Adrenal gland (tissue), 12 donors: ENCODE results near the gene BRSK2. TPM values are rescaled to one million over a fixed set of nuclear protein-coding genes. Genes with fewer than 3 reads are reported as not detected.

ENCODE experiments used
- DNase-seq, 7 donors: peaks; one replicate each; pipeline ENCODE4 v3.0.0-alpha.2; 2019 to 2020
- H3K27ac ChIP-seq, 5 donors: fragments of 200-600 bp; sonication (generic) in 4 of 5; 1 replicate in 3 of 5; 2 replicates in 2 of 5; pipeline versions ENCODE4 v1.5.1 to v1.8.0; 2016 to 2020; ENCODE audit warnings: mild to moderate bottlenecking in 1 of 5
- H3K27me3 ChIP-seq: fragments of 200-600 bp; 2 replicates; pipeline ENCODE4 v1.8.0; 2021
- H3K36me3 ChIP-seq, 2 donors: fragments of 200-600 bp; replicated peaks in 1 of 2; 1 replicate in 1 of 2; 2 replicates in 1 of 2; pipeline versions ENCODE4 v1.5.1 to v1.8.0; 2018 to 2022
- H3K4me1 ChIP-seq, 2 donors: fragments of 200-600 bp; replicated peaks in 1 of 2; 1 replicate in 1 of 2; 2 replicates in 1 of 2; pipeline versions ENCODE4 v1.5.1 to v1.8.0; 2018 to 2021
- H3K4me3 ChIP-seq, 4 donors: fragments of 200-600 bp; sonication (generic) in 3 of 4; one replicate each; pipeline ENCODE4 v1.5.1; 2016 to 2018
- H3K9me3 ChIP-seq, 3 donors: fragments of 200-600 bp; sonication (generic) in 1 of 3; replicated peaks in 1 of 3; 1 replicate in 2 of 3; 2 replicates in 1 of 3; pipeline versions ENCODE4 v1.5.1 to v1.8.0; 2016 to 2021
- POLR2A ChIP-seq, 2 donors: fragments of 450-650 bp; IDR thresholded peaks; one replicate each; pipeline ENCODE4 v1.6.1; 2017; ENCODE audit warnings: antibody characterized with exemption in 2 of 2, mild to moderate bottlenecking in 2 of 2, moderate library complexity in 1 of 2
- WGBS, 4 donors: extraction: QIAGEN DNeasy Blood & Tissue Kit in 2 of 4; methylation state at CpG; one replicate each; pipeline versions ENCODE4 v1.1.5 to v1.1.7; 2013 to 2017; 5-methylcytosine and 5-hydroxymethylcytosine counted together
- intact Hi-C, 2 donors: fragments of 100-400 bp; cut with DNase I; formaldehyde crosslinking; loops; one replicate each; pipeline versions ENCODE4 v1.14.1 to v1.15.0; 2022 to 2023
- polyA plus RNA-seq, 3 donors: library from polyadenylated mRNA; stranded (reverse); fragments of 200-250 nt in 2 of 3; fragments of 350-450 nt in 1 of 3; fragmentation: Illumina TruSeq in 1 of 3; extraction: RNeasy Lipid Tissue Mini Kit (QIAGEN cat#74804) in 1 of 3; gene quantifications; one replicate each; pipeline ENCODE4 v1.2.3, GENCODE V29; 2013 to 2014
- total RNA-seq, 9 donors: library from RNA; depleted of rRNA in 4 of 9; stranded (reverse); fragments of >200 nt in 4 of 9; fragments of 120-200 nt in 1 of 9; fragmentation: NEBNext Ultra II Directional in 1 of 9; extraction: Animal tissue kit (Norgen Biotek cat#: 25700) in 1 of 9; gene quantifications; one replicate each; pipeline versions ENCODE4 v1.1.0 to v1.2.4, GENCODE V29; 2013 to 2023
- TF ChIP-seq, protein P1 (sequence below), 6 experiments: fragments of 450-650 bp in 4 of 6; fragments of 200-600 bp in 2 of 6; sonication (generic) in 1 of 6; IDR thresholded peaks; 1 replicate in 5 of 6; 2 replicates in 1 of 6; pipeline versions ENCODE4 v1.5.1 to v1.8.0; 2016 to 2021; ENCODE audit warnings: antibody characterized with exemption in 6 of 6, mild to moderate bottlenecking in 2 of 6, moderate library complexity in 1 of 6
- donor health status: healthy with polysubstance abuse.
- donor health status: Bipolar disorder and iron deficiency.
- donor health status: DM: yes; HTN: yes; CAD: no.
- donor health status: DM: no; HTN: no; CAD: no.
- donor health status: DM: no; HTN: no; CAD: no.
- donor health status: DM: yes; HTN: yes; CAD: no.

The BRSK2 gene
- total and polyA plus RNA-seq, 12 donors: 0.18 to 24.5 (median 1.4) TPM; not detected in 1

DNA sequence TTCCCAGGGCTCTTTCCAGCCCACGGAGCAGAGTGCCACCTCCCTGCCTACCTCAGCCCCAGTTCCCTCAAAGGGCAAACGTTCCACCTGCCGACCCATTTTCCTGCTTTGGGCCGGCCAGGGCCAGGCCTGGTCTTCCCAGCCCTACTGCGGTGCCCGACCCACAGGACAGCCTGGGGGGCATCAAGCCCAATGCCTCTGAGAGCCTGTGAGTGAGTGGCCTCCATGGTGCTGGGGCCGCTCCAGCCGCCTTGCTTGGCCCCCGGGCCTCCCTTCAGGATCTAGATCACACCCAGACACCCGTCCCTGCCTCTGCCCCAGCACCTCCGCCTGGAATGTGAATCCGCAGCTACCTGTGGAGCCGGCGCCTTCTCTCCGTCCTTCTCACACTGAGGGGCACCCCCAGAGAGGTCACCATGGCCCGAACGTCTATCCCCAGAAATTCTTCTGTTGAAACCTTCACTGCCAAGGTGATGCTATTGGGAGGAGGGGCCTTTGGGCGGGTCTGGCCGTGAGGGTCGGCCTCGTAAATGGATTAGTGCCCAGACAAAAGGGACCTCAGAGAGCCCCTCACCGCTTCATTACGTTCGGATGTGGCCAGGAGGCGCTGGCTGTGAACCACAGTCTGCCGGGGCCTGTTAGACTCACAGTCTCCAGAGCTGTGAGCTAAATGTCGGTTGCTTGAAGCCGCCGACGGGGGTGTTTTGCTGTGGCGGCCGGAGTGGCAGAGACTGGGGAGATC, 36.2 kb upstream of the BRSK2 start:
- no peak for DNase-seq
- H3K27ac ChIP-seq: no peak overlapping the region
- no peak overlapping the region for H3K4me3 ChIP-seq
- no peak for TF ChIP-seq POLR2A (IDR thresholded peaks at IDR 0.05)
- TF ChIP-seq, protein P1, sequence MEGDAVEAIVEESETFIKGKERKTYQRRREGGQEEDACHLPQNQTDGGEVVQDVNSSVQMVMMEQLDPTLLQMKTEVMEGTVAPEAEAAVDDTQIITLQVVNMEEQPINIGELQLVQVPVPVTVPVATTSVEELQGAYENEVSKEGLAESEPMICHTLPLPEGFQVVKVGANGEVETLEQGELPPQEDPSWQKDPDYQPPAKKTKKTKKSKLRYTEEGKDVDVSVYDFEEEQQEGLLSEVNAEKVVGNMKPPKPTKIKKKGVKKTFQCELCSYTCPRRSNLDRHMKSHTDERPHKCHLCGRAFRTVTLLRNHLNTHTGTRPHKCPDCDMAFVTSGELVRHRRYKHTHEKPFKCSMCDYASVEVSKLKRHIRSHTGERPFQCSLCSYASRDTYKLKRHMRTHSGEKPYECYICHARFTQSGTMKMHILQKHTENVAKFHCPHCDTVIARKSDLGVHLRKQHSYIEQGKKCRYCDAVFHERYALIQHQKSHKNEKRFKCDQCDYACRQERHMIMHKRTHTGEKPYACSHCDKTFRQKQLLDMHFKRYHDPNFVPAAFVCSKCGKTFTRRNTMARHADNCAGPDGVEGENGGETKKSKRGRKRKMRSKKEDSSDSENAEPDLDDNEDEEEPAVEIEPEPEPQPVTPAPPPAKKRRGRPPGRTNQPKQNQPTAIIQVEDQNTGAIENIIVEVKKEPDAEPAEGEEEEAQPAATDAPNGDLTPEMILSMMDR (IDR thresholded peaks at IDR 0.05): no peak
- no peaks in the 10 kb centered on the region for H3K4me1 ChIP-seq
- intact Hi-C loops: no loop called here
- H3K9me3 ChIP-seq: no peaks in the 10 kb centered on the region
- H3K36me3 ChIP-seq: no peaks in the 10 kb centered on the region
- WGBS, 4 donors: 74 to 82% (median 79%) methylated on average over 25 to 32 of the region's 32 CpGs
- H3K27me3 ChIP-seq: no peaks in the 10 kb centered on the region

DNA sequence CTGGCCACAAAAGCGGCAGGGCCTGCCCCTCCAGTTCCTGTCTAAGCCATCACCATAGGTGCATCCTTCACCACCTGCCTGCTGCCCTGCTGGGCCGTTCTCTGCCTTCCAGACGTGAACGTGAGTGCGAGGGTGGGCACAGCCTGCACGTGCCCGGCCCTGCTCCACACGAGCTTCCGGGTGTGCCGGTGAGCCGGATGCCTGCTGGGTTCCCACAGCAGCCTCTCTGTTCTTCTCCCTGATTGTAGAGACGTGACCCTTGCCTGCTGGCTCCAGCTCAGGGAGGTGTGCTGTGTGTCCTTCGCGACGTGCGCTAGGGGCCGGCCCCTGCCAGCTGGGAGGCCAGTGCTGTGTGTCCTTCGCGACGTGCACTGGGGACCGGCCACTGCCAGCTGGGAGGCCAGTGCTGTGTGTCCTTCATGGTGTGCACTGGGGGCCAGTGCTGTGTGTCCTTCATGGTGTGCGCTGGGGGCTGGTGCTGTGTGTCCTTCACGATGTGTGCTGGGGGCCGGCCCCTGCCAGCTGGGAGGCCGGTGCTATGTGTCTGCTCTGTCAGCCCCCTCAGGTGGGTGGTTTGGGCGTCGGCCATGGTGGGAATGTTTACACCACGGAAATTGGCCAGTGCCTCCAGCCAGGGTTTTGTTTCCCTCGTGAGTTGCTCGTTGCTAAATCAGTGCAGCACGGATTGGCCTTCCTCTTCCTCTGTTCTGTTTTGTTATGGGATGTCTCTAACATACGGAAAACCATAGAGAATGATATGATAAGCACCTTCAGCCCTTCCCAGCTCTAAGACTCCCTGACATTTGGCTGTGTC, 35.4 kb upstream of the BRSK2 start:
- no peaks in the 10 kb centered on the region for H3K36me3 ChIP-seq
- H3K4me1 ChIP-seq: no peaks in the 10 kb centered on the region
- DNase-seq: no peak
- H3K9me3 ChIP-seq: no peaks in the 10 kb centered on the region
- H3K4me3 ChIP-seq: no peak overlapping the region
- TF ChIP-seq, protein P1 (IDR thresholded peaks at IDR 0.05): no peak
- no peak for TF ChIP-seq POLR2A (IDR thresholded peaks at IDR 0.05)
- 32 to 74% (median 62%) methylated on average over 6 to 32 of the region's 32 CpGs for WGBS, 4 donors
- no peaks in the 10 kb centered on the region for H3K27me3 ChIP-seq
- intact Hi-C loops: no loop called here
- no peak overlapping the region for H3K27ac ChIP-seq

DNA sequence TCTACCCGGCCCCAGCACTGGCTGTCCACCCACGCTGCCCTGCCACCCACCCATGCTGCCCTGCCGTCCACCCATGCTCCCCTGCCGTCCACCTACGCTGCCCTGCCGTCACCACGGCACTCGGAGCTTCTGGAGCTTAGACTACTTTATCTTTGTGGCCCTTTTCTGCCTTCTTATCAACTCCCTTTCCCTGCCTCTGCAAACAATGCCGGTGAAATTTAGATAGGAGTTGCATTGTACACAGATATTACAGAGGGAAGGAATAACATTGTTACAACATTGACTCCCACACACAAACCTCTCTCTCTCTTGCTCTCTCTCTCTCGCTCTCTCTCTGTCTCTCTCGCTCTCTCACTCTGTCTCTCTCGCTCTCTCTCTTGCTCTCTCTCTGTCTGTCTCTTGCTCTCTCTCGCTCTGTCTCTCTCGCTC, 33.7 kb upstream of the BRSK2 start:
- no peaks in the 10 kb centered on the region for H3K4me1 ChIP-seq
- no peak for TF ChIP-seq POLR2A (IDR thresholded peaks at IDR 0.05)
- TF ChIP-seq, protein P1 (IDR thresholded peaks at IDR 0.05): no peak
- H3K9me3 ChIP-seq: no peaks in the 10 kb centered on the region
- H3K27me3 ChIP-seq: no peaks in the 10 kb centered on the region
- WGBS, 4 donors: 44 to 54% (median 50%) methylated on average over 13 to 14 of the region's 14 CpGs
- no peak overlapping the region for H3K27ac ChIP-seq
- no peak overlapping the region for H3K4me3 ChIP-seq
- no peaks in the 10 kb centered on the region for H3K36me3 ChIP-seq
- intact Hi-C loops: no loop called here
- no peak for DNase-seq

DNA sequence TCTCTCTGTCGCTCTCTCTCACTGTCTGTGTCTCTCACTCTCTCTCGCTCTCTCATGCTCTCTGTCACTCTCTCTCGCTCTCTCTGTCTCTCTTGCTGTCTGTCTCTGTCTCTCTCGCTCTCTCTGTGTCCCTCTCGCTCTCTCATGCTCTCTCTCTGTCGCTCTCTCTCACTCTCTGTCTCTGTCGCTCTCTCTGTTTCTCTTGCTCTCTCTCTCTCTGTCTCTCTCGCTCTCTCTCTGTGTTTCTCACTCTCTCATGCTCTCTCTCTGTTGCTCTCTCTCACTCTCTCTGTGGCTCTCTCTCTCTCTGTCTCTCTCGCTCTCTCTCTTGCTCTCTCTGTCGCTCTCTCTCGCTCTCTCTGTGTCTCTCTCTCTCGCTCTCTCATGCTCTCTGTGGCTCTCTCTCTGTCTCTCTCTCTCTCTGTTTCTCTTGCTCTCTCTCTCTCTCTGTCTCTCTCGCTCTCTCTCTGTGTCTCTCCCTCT, 33.2 kb upstream of the BRSK2 start:
- H3K4me1 ChIP-seq: no peaks in the 10 kb centered on the region
- no peak overlapping the region for H3K27ac ChIP-seq
- no peak for TF ChIP-seq POLR2A (IDR thresholded peaks at IDR 0.05)
- TF ChIP-seq, protein P1 (IDR thresholded peaks at IDR 0.05): no peak
- H3K36me3 ChIP-seq: no peaks in the 10 kb centered on the region
- no peak overlapping the region for H3K4me3 ChIP-seq
- no peaks in the 10 kb centered on the region for H3K9me3 ChIP-seq
- WGBS, 4 donors: 81 to 85% (median 82%) methylated on average over 13 of the region's 13 CpGs
- DNase-seq: no peak
- intact Hi-C loops: no loop called here
- H3K27me3 ChIP-seq: no peaks in the 10 kb centered on the region
